RWPE1 (cell line): Measurements from ENCODE around the gene ERVFRD-1.

Experiments
- CTCF ChIA-PET: fragments of 350-600 bp; sonication (Branson Sonifier 250); formaldehyde crosslinking; extraction: SDS; loops from one replicate; lab custom pipeline; 2021; lab: Yijun Ruan, JAX
- POLR2A ChIA-PET: fragments of 400-600 bp; formaldehyde crosslinking; extraction: SDS; loops from one replicate; lab custom pipeline; 2020; ENCODE audit warnings: antibody characterized with exemption; ENCODE audit not compliant: low non-redundant PET; lab: Yijun Ruan, JAX
- DNase-seq: peaks from one replicate; pipeline ENCODE4 v3.0.0; 2012; ENCODE audit warnings: low spot score
- H3K27ac ChIP-seq: fragments of 450-650 bp; 2 replicates; pipeline ENCODE4 v1.5.1; 2017
- TF ChIP-seq, protein P1 (sequence below): fragments of 450-650 bp; conservative IDR thresholded peaks from 2 replicates; pipeline ENCODE4 v1.5.1; 2017; ENCODE audit warnings: low read depth, mild to moderate bottlenecking

The ERVFRD-1 gene

GRCh38 chr6:11054722-11055121 is 56.8 kb downstream of the ERVFRD-1 start:
- DNase-seq = no peak
- ChIA-PET POLR2A (interaction anchor here (0.5 kb wide), 1 partner anchor 336 kb away, joined by 6 read pairs; no protein-coding TSS in a partner anchor), CTCF (interaction anchor here (1.1 kb wide), 1 partner anchor 28 kb away, joined by 4 read pairs; no protein-coding TSS in a partner anchor)
- H3K27ac ChIP-seq = no peak overlapping the region
- TF ChIP-seq, protein P1, sequence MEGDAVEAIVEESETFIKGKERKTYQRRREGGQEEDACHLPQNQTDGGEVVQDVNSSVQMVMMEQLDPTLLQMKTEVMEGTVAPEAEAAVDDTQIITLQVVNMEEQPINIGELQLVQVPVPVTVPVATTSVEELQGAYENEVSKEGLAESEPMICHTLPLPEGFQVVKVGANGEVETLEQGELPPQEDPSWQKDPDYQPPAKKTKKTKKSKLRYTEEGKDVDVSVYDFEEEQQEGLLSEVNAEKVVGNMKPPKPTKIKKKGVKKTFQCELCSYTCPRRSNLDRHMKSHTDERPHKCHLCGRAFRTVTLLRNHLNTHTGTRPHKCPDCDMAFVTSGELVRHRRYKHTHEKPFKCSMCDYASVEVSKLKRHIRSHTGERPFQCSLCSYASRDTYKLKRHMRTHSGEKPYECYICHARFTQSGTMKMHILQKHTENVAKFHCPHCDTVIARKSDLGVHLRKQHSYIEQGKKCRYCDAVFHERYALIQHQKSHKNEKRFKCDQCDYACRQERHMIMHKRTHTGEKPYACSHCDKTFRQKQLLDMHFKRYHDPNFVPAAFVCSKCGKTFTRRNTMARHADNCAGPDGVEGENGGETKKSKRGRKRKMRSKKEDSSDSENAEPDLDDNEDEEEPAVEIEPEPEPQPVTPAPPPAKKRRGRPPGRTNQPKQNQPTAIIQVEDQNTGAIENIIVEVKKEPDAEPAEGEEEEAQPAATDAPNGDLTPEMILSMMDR = no peak

- CTCF ChIA-PET = interaction anchor here (1.0 kb wide), 1 partner anchor 15 kb away, joined by 6 read pairs; no protein-coding TSS in a partner anchor
Measured at GRCh38 chr6:11053307-11053706, 58.2 kb downstream of the ERVFRD-1 start.

More at GRCh38 chr6:11053307-11053706, 58.2 kb downstream of the ERVFRD-1 start:
- TF ChIP-seq, protein P1 = no peak
- H3K27ac ChIP-seq = no peak overlapping the region
- POLR2A ChIA-PET = no interaction called here
- no peak for DNase-seq
